GM18873 (cell line): ENCODE data around the gene MROH7.
A peak's percentile ranks its signal among the peaks of the same experiment; 100 is the strongest.

Experiments used
- ATAC-seq: cut with Tn5 transposase; IDR thresholded peaks from one replicate; pipeline ENCODE4 v1.9.1; 2021; ENCODE audit warnings: mild to moderate bottlenecking, moderate library complexity, moderate number of reproducible peaks; ENCODE audit not compliant: unreplicated experiment, low FRiP score

Gene MROH7

GRCh38 chr1:54694771-54695170, 53.2 kb downstream of the MROH7 start:
- no peak for ATAC-seq

GRCh38 chr1:54695221-54695620, 53.6 kb downstream of the MROH7 start:
- ATAC-seq = no peak

GRCh38 chr1:54695764-54696163, 54.2 kb downstream of the MROH7 start:
- ATAC-seq = no peak

- ATAC-seq = no peak
These were observed 54.7 kb downstream of the MROH7 start for GRCh38 chr1:54696262-54696661.

- no peak for ATAC-seq
These were observed 56.3 kb downstream of the MROH7 start for GRCh38 chr1:54697896-54698295.

- no peak for ATAC-seq
These were observed 56.8 kb downstream of the MROH7 start for GRCh38 chr1:54698346-54698745.

GRCh38 chr1:54699936-54700525, 58.4 kb downstream of the MROH7 start:
- ATAC-seq = no peak

- no peak for ATAC-seq
These were observed 59.5 kb downstream of the MROH7 start for GRCh38 chr1:54701066-54701465.

GRCh38 chr1:54701996-54702395, 60.4 kb downstream of the MROH7 start:
- no peak for ATAC-seq

GRCh38 chr1:54703471-54703870, 61.9 kb downstream of the MROH7 start:
- ATAC-seq = no peak

- ATAC-seq = no peak
These were observed 63.6 kb downstream of the MROH7 start for GRCh38 chr1:54705153-54705552.

GRCh38 chr1:54706419-54706818, 64.8 kb downstream of the MROH7 start:
- no peak for ATAC-seq

GRCh38 chr1:54708385-54708784, 66.8 kb downstream of the MROH7 start:
- ATAC-seq = no peak

GRCh38 chr1:54709547-54710292, 68.1 kb downstream of the MROH7 start:
- ATAC-seq = no peak

GRCh38 chr1:54710434-54710833, 68.8 kb downstream of the MROH7 start:
- no peak for ATAC-seq

- no peak for ATAC-seq
These were observed 69.3 kb downstream of the MROH7 start for GRCh38 chr1:54710841-54711240.

- ATAC-seq = no peak
These were observed 70.0 kb downstream of the MROH7 start for GRCh38 chr1:54711536-54711935.

- no peak for ATAC-seq
These were observed 73.4 kb downstream of the MROH7 start for GRCh38 chr1:54714881-54715492.

- peak; percentile 50 for ATAC-seq
These were observed 74.1 kb downstream of the MROH7 start, which contains the start of gene TTC4 for GRCh38 chr1:54715493-54716298. Gene TTC4 (plus strand): TSS chr1:54715861. CDS start chr1:54715909, 48 bp downstream.

- no peak for ATAC-seq
These were observed 74.9 kb downstream of the MROH7 start for GRCh38 chr1:54716299-54717047.
